Adipocyte (in vitro differentiated cells): ENCODE data around the gene CCDC92B.
A peak's percentile ranks its signal among the peaks of the same experiment; 100 is the strongest.

Experiments used
- DNase-seq: peaks from one replicate; pipeline ENCODE4 v3.0.0-alpha.2; 2015; ENCODE audit warnings: low read depth
- H3K27me3 ChIP-seq: replicated peaks from 2 replicates; pipeline ENCODE4 v1.7.0; 2013; ENCODE audit warnings: mild to moderate bottlenecking, low read length, moderate library complexity; ENCODE audit not compliant: control insufficient read depth, insufficient read depth
- H3K36me3 ChIP-seq: 2 replicates; pipeline ENCODE4 v1.7.0; 2013; ENCODE audit warnings: low read length, mild to moderate bottlenecking, moderate library complexity; ENCODE audit not compliant: control insufficient read depth, insufficient read depth, severe bottlenecking
- H3K4me1 ChIP-seq: 2 replicates; pipeline ENCODE4 v1.7.0; 2013; ENCODE audit warnings: mild to moderate bottlenecking, low read length, moderate library complexity; ENCODE audit not compliant: control insufficient read depth, insufficient read depth
- H3K4me3 ChIP-seq: 2 replicates; pipeline ENCODE4 v1.7.0; 2013; ENCODE audit warnings: mild to moderate bottlenecking, low read length, moderate library complexity
- H3K9ac ChIP-seq: 2 replicates; pipeline ENCODE4 v1.7.0; 2013; ENCODE audit warnings: mild to moderate bottlenecking, low read length, moderate library complexity
- H3K9me3 ChIP-seq: 2 replicates; pipeline ENCODE4 v1.7.0; 2013; ENCODE audit warnings: mild to moderate bottlenecking, low read length, moderate library complexity; ENCODE audit not compliant: control insufficient read depth

Gene CCDC92B

DNA sequence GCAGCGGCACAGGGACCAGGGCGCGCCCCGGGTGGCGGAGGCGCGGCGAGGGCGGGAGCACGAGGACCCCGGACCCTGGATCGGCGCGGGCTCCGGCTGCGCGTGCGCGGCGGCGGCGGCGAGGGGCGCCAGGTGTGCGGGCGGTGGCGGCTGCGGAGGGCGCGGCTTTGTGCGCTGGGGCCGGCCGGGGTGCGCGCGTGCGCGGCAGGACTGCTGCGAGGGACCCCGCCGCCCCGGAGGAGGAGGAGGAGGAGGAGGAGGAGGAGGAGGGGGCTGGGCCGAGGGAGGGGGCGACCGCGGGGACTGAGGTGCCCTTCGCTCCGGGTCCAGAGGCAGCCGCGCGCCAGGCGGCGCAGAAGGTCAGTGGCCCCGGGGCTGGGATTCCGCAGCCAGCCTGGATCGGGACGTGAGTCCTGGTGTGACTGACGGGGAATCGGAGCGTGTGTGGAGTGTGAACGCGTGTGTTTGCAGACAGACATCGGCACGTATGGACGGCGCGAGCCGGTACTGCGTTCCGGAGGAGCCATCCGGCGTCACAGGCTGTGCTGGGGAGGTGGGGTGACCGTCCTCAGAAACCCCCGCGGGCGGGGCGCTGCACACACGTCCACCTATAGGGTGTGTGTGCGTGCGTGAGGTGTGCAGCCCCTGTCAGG, 27.3 kb upstream of the CCDC92B start:
- H3K4me3 ChIP-seq = no peak overlapping the region
- no peaks in the 10 kb centered on the region for H3K4me1 ChIP-seq
- H3K36me3 ChIP-seq = no peaks in the 10 kb centered on the region
- DNase-seq = no peak
- H3K9me3 ChIP-seq = no peaks in the 10 kb centered on the region
- no peak overlapping the region for H3K9ac ChIP-seq
- H3K27me3 ChIP-seq = peaks cover 50% of the 10 kb centered on the region

GRCh38 chr17:2775206-2775605, 25.8 kb upstream of the CCDC92B start:
- DNase-seq = no peak
- Histone ChIP-seq H3K27me3 (peaks cover 51% of the 10 kb centered on the region), H3K36me3 (no peaks in the 10 kb centered on the region), H3K9me3 (no peaks in the 10 kb centered on the region), H3K4me1 (no peaks in the 10 kb centered on the region), H3K9ac (no peak overlapping the region), H3K4me3 (no peak overlapping the region)

GRCh38 chr17:2770129-2770528, 20.7 kb upstream of the CCDC92B start:
- no peaks in the 10 kb centered on the region for H3K36me3 ChIP-seq
- no peak overlapping the region for H3K4me3 ChIP-seq
- no peaks in the 10 kb centered on the region for H3K9me3 ChIP-seq
- no peaks in the 10 kb centered on the region for H3K4me1 ChIP-seq
- no peak for DNase-seq
- no peak overlapping the region for H3K9ac ChIP-seq
- peaks cover 37% of the 10 kb centered on the region for H3K27me3 ChIP-seq

DNA sequence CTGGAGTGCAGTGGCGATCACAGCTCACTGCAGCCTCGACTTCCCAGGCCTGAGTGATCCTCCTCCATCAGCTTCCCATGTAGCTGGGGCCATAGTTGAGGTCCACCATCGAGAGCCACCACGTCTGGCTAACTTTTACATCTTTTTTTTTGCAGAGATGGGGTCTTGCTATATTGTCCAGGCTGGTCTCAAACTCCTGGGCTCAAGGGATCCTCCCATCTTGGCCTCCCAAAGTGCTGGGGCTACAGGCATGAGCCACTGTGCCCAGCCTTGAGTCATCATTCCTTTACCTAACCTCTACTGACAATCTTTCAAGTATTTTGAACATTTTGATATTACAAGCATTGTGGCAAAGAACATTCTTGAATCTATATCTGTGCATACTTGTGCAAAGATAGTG, 9.4 kb upstream of the CCDC92B start:
- Histone ChIP-seq H3K4me1 (peaks cover 2% of the 10 kb centered on the region), H3K9me3 (no peaks in the 10 kb centered on the region), H3K27me3 (peaks cover 22% of the 10 kb centered on the region), H3K4me3 (no peak overlapping the region), H3K9ac (no peak overlapping the region), H3K36me3 (no peaks in the 10 kb centered on the region)
- no peak for DNase-seq

- Histone ChIP-seq H3K4me1 (peaks cover 2% of the 10 kb centered on the region), H3K27me3 (peaks cover 26% of the 10 kb centered on the region), H3K4me3 (peak overlapping the region; percentile 4), H3K9me3 (no peaks in the 10 kb centered on the region), H3K9ac (no peak overlapping the region), H3K36me3 (no peaks in the 10 kb centered on the region)
- peak; percentile 7 for DNase-seq
These were observed 6.7 kb upstream of the CCDC92B start for GRCh38 chr17:2755891-2756724.

- Histone ChIP-seq H3K9me3 (no peaks in the 10 kb centered on the region), H3K27me3 (peaks cover 44% of the 10 kb centered on the region), H3K36me3 (no peaks in the 10 kb centered on the region), H3K4me3 (no peak overlapping the region), H3K4me1 (peaks cover 2% of the 10 kb centered on the region), H3K9ac (no peak overlapping the region)
- DNase-seq = no peak
These were observed 2.0 kb upstream of the CCDC92B start for GRCh38 chr17:2751491-2751890.

- H3K4me1 ChIP-seq = no peaks in the 10 kb centered on the region
- H3K27me3 ChIP-seq = peaks cover 44% of the 10 kb centered on the region
- no peak overlapping the region for H3K4me3 ChIP-seq
- no peaks in the 10 kb centered on the region for H3K36me3 ChIP-seq
- no peak for DNase-seq
- no peaks in the 10 kb centered on the region for H3K9me3 ChIP-seq
- no peak overlapping the region for H3K9ac ChIP-seq
These were observed 1.3 kb upstream of the CCDC92B start for GRCh38 chr17:2750721-2751120.

- H3K36me3 ChIP-seq = no peaks in the 10 kb centered on the region
- peaks cover 53% of the 10 kb centered on the region for H3K27me3 ChIP-seq
- no peak overlapping the region for H3K4me3 ChIP-seq
- no peaks in the 10 kb centered on the region for H3K4me1 ChIP-seq
- peak; percentile 78 for DNase-seq
- H3K9ac ChIP-seq = no peak overlapping the region
- no peaks in the 10 kb centered on the region for H3K9me3 ChIP-seq
These were observed 331 bp upstream of the CCDC92B start for GRCh38 chr17:2749784-2750181.

DNA sequence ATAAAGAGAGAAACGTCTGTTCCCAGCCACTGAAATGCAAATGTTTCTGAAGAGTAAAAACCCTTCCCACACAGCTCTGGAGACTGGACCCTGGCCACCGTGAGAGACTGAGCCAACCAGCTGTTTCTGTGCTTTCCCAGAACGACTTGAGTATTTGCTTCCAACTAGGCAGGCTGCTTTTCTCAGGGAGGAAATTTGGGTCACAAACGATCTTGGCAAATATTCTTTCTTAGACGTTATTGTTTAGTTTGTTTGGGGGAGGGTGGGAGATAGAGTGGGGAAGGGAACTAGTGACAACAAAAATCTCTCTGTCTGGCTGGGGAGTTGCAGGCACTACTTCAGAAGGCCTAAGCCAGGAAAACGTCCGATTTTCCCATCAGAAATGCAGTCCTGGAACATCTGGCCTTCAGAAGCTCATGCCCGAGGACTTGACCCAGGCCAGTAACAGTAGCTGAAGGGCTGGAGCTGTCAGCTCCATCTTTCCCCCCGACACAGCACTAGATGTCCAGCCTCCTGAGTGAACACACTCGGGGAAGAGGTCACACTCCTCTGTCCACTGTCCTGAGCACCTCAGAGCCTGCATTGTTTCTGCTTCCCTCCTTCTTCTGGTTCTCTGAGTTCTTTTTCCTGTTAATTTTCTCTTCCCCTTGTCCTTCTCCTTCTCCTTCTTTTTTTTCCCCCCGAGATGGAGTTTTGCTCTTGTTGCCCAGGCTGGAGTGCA, 4.0 kb downstream of the CCDC92B start:
- DNase-seq = no peak
- Histone ChIP-seq H3K4me3 (no peak overlapping the region), H3K27me3 (peaks cover 57% of the 10 kb centered on the region), H3K36me3 (no peaks in the 10 kb centered on the region), H3K4me1 (no peaks in the 10 kb centered on the region), H3K9ac (no peak overlapping the region), H3K9me3 (no peaks in the 10 kb centered on the region)

GRCh38 chr17:2737693-2738092, 11.8 kb downstream of the CCDC92B start:
- Histone ChIP-seq H3K4me3 (no peak overlapping the region), H3K36me3 (no peaks in the 10 kb centered on the region), H3K9me3 (no peaks in the 10 kb centered on the region), H3K4me1 (no peaks in the 10 kb centered on the region), H3K9ac (no peak overlapping the region), H3K27me3 (peaks cover 31% of the 10 kb centered on the region)
- no peak for DNase-seq

DNA sequence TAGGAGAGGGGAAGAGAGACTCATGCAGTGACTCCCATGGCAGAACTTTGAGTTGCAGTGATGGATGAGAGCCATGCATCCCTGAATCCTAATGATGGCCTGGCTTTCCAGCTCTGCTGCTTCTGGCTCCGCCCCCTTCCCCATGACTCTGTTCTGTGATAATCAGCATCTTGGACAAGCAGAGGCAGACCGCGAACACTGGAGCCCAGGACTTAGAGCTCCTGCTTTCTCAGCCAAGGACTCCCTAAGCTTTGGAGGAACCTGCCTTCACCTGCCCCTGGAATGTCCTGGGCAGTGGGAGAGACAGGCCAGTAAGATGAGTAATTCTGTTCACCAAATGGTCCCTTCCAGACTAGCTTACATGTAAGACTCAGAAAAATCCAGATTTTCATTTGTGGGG, 12.5 kb downstream of the CCDC92B start:
- DNase-seq = no peak
- Histone ChIP-seq H3K9me3 (no peaks in the 10 kb centered on the region), H3K4me1 (no peaks in the 10 kb centered on the region), H3K36me3 (no peaks in the 10 kb centered on the region), H3K4me3 (no peak overlapping the region), H3K27me3 (peaks cover 27% of the 10 kb centered on the region), H3K9ac (no peak overlapping the region)
